ENCODE results near the gene UVSSA.

DNA sequence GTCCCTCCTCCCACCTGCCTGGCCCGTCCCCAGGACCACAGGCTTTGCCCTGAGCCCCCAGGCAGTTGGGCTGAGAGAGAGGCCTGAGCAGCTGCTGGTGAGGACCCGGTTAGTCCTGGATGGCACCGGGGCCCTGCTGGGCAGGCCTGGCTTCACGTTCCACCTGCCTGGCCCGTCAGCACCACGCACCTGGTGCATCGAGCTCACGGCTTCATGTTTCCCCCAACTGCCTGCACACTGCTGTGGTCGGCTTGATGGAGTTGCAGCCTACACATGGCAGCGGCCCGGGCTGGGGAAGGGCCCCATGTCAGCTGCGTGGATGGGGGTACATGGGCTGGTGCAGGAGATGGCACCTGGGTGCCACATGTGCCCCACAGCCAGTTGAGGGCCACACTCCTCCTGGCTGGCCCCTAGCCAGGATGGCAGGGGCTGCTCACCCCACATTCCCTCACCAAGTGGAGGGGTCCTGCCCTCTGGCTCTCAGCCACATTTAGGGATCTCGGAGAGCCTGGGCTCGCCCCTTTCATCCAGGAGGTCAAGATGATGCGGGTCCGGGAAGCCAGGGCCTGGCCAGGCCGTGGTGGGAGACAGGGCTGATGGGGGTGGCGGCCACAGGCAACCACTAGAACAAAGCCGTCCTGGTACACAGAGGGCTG is 30.7 kb downstream of the UVSSA start:
- TF ChIP-seq, protein P1, sequence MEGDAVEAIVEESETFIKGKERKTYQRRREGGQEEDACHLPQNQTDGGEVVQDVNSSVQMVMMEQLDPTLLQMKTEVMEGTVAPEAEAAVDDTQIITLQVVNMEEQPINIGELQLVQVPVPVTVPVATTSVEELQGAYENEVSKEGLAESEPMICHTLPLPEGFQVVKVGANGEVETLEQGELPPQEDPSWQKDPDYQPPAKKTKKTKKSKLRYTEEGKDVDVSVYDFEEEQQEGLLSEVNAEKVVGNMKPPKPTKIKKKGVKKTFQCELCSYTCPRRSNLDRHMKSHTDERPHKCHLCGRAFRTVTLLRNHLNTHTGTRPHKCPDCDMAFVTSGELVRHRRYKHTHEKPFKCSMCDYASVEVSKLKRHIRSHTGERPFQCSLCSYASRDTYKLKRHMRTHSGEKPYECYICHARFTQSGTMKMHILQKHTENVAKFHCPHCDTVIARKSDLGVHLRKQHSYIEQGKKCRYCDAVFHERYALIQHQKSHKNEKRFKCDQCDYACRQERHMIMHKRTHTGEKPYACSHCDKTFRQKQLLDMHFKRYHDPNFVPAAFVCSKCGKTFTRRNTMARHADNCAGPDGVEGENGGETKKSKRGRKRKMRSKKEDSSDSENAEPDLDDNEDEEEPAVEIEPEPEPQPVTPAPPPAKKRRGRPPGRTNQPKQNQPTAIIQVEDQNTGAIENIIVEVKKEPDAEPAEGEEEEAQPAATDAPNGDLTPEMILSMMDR (IDR thresholded peaks at IDR 0.05) = no peak
- TF ChIP-seq EP300 (IDR thresholded peaks at IDR 0.05) (no peak), POLR2A (IDR thresholded peaks at IDR 0.05) (no peak)

Data from ovary (tissue), 3 donors.